ENCODE data around the gene ITGB4. TPM values are rescaled to one million over a fixed set of nuclear protein-coding genes. Genes with fewer than 3 reads are reported as not detected.
"Not testable (repeated sequence)": the region's sequence is repeated elsewhere in the genome, so short reads cannot be mapped to it uniquely, and the experiment has no call there.

The ITGB4 gene
- total RNA-seq, 4 donors from 2014 or later, result 211 to 335 (median 233) TPM

- peaks cover 0 to 40% (median 12%) of the 10 kb centered on the region in 4 donors for H3K4me1 ChIP-seq
- DNase-seq (ENCODE audit: low spot score in 2 of 2), result no peak
- peaks cover 0 to 89% (median 10%) of the 10 kb centered on the region in 3 donors for H3K36me3 ChIP-seq
- 47 to 83% methylated on average over 6 to 33 of the region's 41 CpGs for WGBS, 2 donors
- no peak overlapping the region for H3K4me3 ChIP-seq
- no peaks in the 10 kb centered on the region for H3K27me3 ChIP-seq
- peak in 1 of 5 experiments; percentile 10 for TF ChIP-seq CTCF (IDR thresholded peaks at IDR 0.05)
- TF ChIP-seq POLR2A (IDR thresholded peaks at IDR 0.05), result no peak
- H3K27ac ChIP-seq, result no peak overlapping the region
- no peaks in the 10 kb centered on the region for H3K9me3 ChIP-seq
Measured at GRCh38 chr17:75758131-75758905, 37.1 kb downstream of the ITGB4 start.

GRCh38 chr17:75759457-75759856 is 38.2 kb downstream of the ITGB4 start:
- 65 to 73% methylated on average over 3 of the region's 3 CpGs for WGBS, 2 donors
- no peaks in the 10 kb centered on the region for H3K9me3 ChIP-seq
- H3K27ac ChIP-seq, result no peak overlapping the region
- TF ChIP-seq CTCF (IDR thresholded peaks at IDR 0.05) (no peak), POLR2A (IDR thresholded peaks at IDR 0.05) (no peak), EP300 (IDR thresholded peaks at IDR 0.05) (no peak)
- no peaks in the 10 kb centered on the region for H3K27me3 ChIP-seq
- no peak overlapping the region for H3K4me3 ChIP-seq
- DNase-seq (ENCODE audit: low spot score in 2 of 2), result no peak
- H3K36me3 ChIP-seq, result peaks cover 0 to 79% (median 10%) of the 10 kb centered on the region in 3 donors
- H3K4me1 ChIP-seq, result peaks cover 0 to 41% (median 17%) of the 10 kb centered on the region in 4 donors

- peaks cover 0 to 37% (median 16%) of the 10 kb centered on the region in 4 donors for H3K4me1 ChIP-seq
- H3K4me3 ChIP-seq; H3K27me3 ChIP-seq; H3K27ac ChIP-seq; H3K9me3 ChIP-seq; DNase-seq (ENCODE audit: low spot score in 2 of 2): not testable (repeated sequence)
- 91 to 93% methylated on average over 6 of the region's 6 CpGs for WGBS, 2 donors
- peaks cover 0 to 73% (median 10%) of the 10 kb centered on the region in 3 donors for H3K36me3 ChIP-seq
Measured at GRCh38 chr17:75759978-75760640, 38.9 kb downstream of the ITGB4 start.

DNA sequence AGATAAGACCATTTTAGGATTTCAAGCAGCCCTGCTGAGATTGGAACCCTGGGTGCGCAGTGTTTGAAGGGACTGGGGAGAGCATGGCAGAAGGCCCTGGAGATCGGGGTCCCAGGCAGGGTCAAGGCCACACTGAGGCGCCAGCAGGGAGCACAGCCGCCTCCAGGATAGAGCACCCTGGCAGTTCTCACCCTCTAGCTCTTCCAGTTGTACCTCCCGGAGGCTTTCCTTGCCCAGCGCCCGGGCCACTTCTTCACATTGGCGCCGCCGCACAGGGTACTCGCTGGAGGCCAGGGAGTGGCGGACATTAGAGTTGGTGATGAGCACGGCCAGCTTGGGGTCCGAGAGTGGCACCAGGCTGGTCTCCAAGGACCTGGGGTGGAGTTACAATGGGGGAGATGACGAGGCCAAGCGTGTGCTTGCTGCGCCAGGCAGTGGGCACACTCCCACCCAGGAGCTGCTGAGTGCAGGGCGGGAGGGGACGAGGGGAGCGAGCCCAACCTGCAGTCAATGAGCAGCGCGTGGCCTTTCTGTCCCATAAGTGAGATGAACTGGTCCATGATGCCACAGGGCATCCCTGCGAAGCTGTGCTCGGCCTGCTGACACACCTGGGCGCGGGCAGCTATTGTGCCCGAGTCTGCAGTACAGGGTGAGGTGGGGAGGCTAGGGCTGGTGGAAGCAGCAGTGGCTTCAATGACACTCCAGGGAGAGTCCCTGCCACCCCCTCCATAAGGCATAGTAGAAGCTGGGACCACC is 41.4 kb downstream of the ITGB4 start:
- H3K27ac ChIP-seq, result peak overlapping the region in 1 of 4 donors; percentile 29
- peaks cover 0 to 47% (median 7%) of the 10 kb centered on the region in 3 donors for H3K36me3 ChIP-seq
- H3K4me3 ChIP-seq, result no peak overlapping the region
- no peaks in the 10 kb centered on the region for H3K27me3 ChIP-seq
- DNase-seq (ENCODE audit: low spot score in 2 of 2), result no peak
- H3K9me3 ChIP-seq, result no peaks in the 10 kb centered on the region
- WGBS, 2 donors, result 90 to 92% methylated on average over 27 of the region's 27 CpGs
- no peak for TF ChIP-seq POLR2A (IDR thresholded peaks at IDR 0.05)
- no peak for TF ChIP-seq CTCF (IDR thresholded peaks at IDR 0.05)
- no peak for TF ChIP-seq EP300 (IDR thresholded peaks at IDR 0.05)
- H3K4me1 ChIP-seq, result peaks cover 0 to 32% (median 16%) of the 10 kb centered on the region in 4 donors

- no peak overlapping the region for H3K4me3 ChIP-seq
- TF ChIP-seq POLR2A (IDR thresholded peaks at IDR 0.05), result no peak
- H3K36me3 ChIP-seq, result peaks cover 0 to 42% (median 2%) of the 10 kb centered on the region in 3 donors
- 83 to 94% methylated on average over 3 of the region's 3 CpGs for WGBS, 2 donors
- H3K27ac ChIP-seq, result peak overlapping the region in 2 of 4 donors; percentile 94 to 95
- DNase-seq (ENCODE audit: low spot score in 2 of 2), result no peak
- H3K4me1 ChIP-seq, result peaks cover 0 to 32% (median 16%) of the 10 kb centered on the region in 4 donors
- no peaks in the 10 kb centered on the region for H3K27me3 ChIP-seq
- no peaks in the 10 kb centered on the region for H3K9me3 ChIP-seq
Measured at GRCh38 chr17:75763269-75763607, 42.0 kb downstream of the ITGB4 start.

All from tibial nerve (tissue), 4 donors.